ENCODE measurements around the gene NDUFA6. TPM values are rescaled to one million over a fixed set of nuclear protein-coding genes. Genes with fewer than 3 reads are reported as not detected.

The NDUFA6 gene
- total RNA-seq, 1 donor: 41.6 TPM

- Histone ChIP-seq H3K4me1 (ENCODE audit: insufficient read depth, low read length) (no peaks in the 10 kb centered on the region), H3K9me3 (ENCODE audit: low read depth, low read length) (peaks cover 5% of the 10 kb centered on the region), H2AFZ (ENCODE audit: low read length) (no peak overlapping the region), H3K27me3 (ENCODE audit: insufficient read depth, low read length) (no peaks in the 10 kb centered on the region), H3K36me3 (ENCODE audit: insufficient read depth, low read length) (peaks cover 14% of the 10 kb centered on the region), H3K27ac (ENCODE audit: low read depth, low read length) (no peak overlapping the region), H3K4me3 (ENCODE audit: insufficient read depth, low read length) (no peak overlapping the region), H3K4me2 (ENCODE audit: insufficient read depth, low read length) (no peak overlapping the region), H4K20me1 (ENCODE audit: insufficient read depth, low read length) (no peaks in the 10 kb centered on the region), H3K79me2 (ENCODE audit: insufficient read depth, low read length) (no peaks in the 10 kb centered on the region)
- DNase-seq (ENCODE audit: insufficient read length, low spot score, missing footprints): no peak
- TF ChIP-seq, protein P1, sequence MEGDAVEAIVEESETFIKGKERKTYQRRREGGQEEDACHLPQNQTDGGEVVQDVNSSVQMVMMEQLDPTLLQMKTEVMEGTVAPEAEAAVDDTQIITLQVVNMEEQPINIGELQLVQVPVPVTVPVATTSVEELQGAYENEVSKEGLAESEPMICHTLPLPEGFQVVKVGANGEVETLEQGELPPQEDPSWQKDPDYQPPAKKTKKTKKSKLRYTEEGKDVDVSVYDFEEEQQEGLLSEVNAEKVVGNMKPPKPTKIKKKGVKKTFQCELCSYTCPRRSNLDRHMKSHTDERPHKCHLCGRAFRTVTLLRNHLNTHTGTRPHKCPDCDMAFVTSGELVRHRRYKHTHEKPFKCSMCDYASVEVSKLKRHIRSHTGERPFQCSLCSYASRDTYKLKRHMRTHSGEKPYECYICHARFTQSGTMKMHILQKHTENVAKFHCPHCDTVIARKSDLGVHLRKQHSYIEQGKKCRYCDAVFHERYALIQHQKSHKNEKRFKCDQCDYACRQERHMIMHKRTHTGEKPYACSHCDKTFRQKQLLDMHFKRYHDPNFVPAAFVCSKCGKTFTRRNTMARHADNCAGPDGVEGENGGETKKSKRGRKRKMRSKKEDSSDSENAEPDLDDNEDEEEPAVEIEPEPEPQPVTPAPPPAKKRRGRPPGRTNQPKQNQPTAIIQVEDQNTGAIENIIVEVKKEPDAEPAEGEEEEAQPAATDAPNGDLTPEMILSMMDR (IDR thresholded peaks at IDR 0.05; ENCODE audit: extremely low read depth, low read depth, low read length): no peak
These were observed 30.1 kb downstream of the NDUFA6 start for GRCh38 chr22:42060489-42060888.

- Histone ChIP-seq H3K27me3 (ENCODE audit: insufficient read depth, low read length) (no peaks in the 10 kb centered on the region), H3K27ac (ENCODE audit: low read depth, low read length) (no peak overlapping the region), H3K4me1 (ENCODE audit: insufficient read depth, low read length) (no peaks in the 10 kb centered on the region), H3K4me3 (ENCODE audit: insufficient read depth, low read length) (no peak overlapping the region), H3K36me3 (ENCODE audit: insufficient read depth, low read length) (peaks cover 13% of the 10 kb centered on the region), H3K79me2 (ENCODE audit: insufficient read depth, low read length) (no peaks in the 10 kb centered on the region), H3K4me2 (ENCODE audit: insufficient read depth, low read length) (no peak overlapping the region), H3K9me3 (ENCODE audit: low read depth, low read length) (peaks cover 5% of the 10 kb centered on the region), H2AFZ (ENCODE audit: low read length) (no peak overlapping the region), H4K20me1 (ENCODE audit: insufficient read depth, low read length) (no peaks in the 10 kb centered on the region)
- DNase-seq (ENCODE audit: insufficient read length, low spot score, missing footprints): peak; percentile 11
- TF ChIP-seq, protein P1 (IDR thresholded peaks at IDR 0.05; ENCODE audit: extremely low read depth, low read depth, low read length): no peak
These were observed 33.6 kb downstream of the NDUFA6 start for GRCh38 chr22:42056757-42057511.

DNA sequence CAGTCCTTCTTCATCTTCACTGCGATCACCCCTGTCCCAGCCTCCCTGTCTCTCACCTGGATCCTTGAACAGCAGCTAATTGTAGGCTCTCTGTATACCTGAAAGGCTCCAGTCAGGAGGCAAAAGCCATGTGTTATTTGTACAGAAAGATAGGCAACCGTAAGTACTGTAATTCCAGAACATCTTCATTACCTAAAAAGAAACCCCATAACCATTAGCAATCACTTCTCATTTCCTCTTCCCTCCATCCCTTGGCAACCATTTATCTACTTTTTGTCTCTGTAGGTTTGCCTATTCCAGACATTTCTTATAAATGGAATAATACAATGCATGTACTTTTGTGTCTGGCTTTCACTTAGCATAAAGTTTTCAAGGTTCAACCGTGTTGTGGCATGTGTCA is 37.8 kb downstream of the NDUFA6 start:
- H3K27me3 ChIP-seq (ENCODE audit: insufficient read depth, low read length): no peaks in the 10 kb centered on the region

GRCh38 chr22:42050641-42051180 is 39.9 kb downstream of the NDUFA6 start:
- H3K9me3 ChIP-seq (ENCODE audit: low read depth, low read length): no peaks in the 10 kb centered on the region
- H3K27ac ChIP-seq (ENCODE audit: low read depth, low read length): no peak overlapping the region
- no peaks in the 10 kb centered on the region for H3K27me3 ChIP-seq (ENCODE audit: insufficient read depth, low read length)
- H3K4me2 ChIP-seq (ENCODE audit: insufficient read depth, low read length): no peak overlapping the region
- TF ChIP-seq, protein P1 (IDR thresholded peaks at IDR 0.05; ENCODE audit: extremely low read depth, low read depth, low read length): no peak
- no peak overlapping the region for H3K4me3 ChIP-seq (ENCODE audit: insufficient read depth, low read length)
- no peak overlapping the region for H2AFZ ChIP-seq (ENCODE audit: low read length)
- H3K36me3 ChIP-seq (ENCODE audit: insufficient read depth, low read length): no peaks in the 10 kb centered on the region
- H3K4me1 ChIP-seq (ENCODE audit: insufficient read depth, low read length): no peaks in the 10 kb centered on the region
- DNase-seq (ENCODE audit: insufficient read length, low spot score, missing footprints): no peak
- no peaks in the 10 kb centered on the region for H3K79me2 ChIP-seq (ENCODE audit: insufficient read depth, low read length)
- H4K20me1 ChIP-seq (ENCODE audit: insufficient read depth, low read length): no peaks in the 10 kb centered on the region

More for the DNA sequence above, 37.8 kb downstream of the NDUFA6 start:
- no peaks in the 10 kb centered on the region for H3K79me2 ChIP-seq (ENCODE audit: insufficient read depth, low read length)
- H3K27ac ChIP-seq (ENCODE audit: low read depth, low read length): no peak overlapping the region
- peaks cover 5% of the 10 kb centered on the region for H3K9me3 ChIP-seq (ENCODE audit: low read depth, low read length)
- DNase-seq (ENCODE audit: insufficient read length, low spot score, missing footprints): no peak
- no peak overlapping the region for H2AFZ ChIP-seq (ENCODE audit: low read length)
- no peak overlapping the region for H3K4me3 ChIP-seq (ENCODE audit: insufficient read depth, low read length)
- H3K4me2 ChIP-seq (ENCODE audit: insufficient read depth, low read length): no peak overlapping the region
- H3K36me3 ChIP-seq (ENCODE audit: insufficient read depth, low read length): no peaks in the 10 kb centered on the region
- H3K4me1 ChIP-seq (ENCODE audit: insufficient read depth, low read length): no peaks in the 10 kb centered on the region
- TF ChIP-seq, protein P1 (IDR thresholded peaks at IDR 0.05; ENCODE audit: extremely low read depth, low read depth, low read length): no peak
- no peaks in the 10 kb centered on the region for H4K20me1 ChIP-seq (ENCODE audit: insufficient read depth, low read length)
